GM12875 (cell line): Measurements from ENCODE around the gene RCE1.

Experiments
- H3K4me3 ChIP-seq: one replicate; pipeline ENCODE4 v1.5.1; 2011; ENCODE audit warnings: low read depth, low read length, control low read depth
- CTCF ChIP-seq: IDR thresholded peaks from 2 replicates; pipeline ENCODE4 v1.5.1; 2011; ENCODE audit warnings: low read depth, mild to moderate bottlenecking, control low read depth, inconsistent platforms, low read length, moderate library complexity, borderline replicate concordance; ENCODE audit not compliant: insufficient read depth

Gene RCE1

GRCh38 chr11:66854729-66855211 is 11.5 kb downstream of the RCE1 start:
- H3K4me3 ChIP-seq = no peak overlapping the region
- no peak for TF ChIP-seq CTCF

DNA sequence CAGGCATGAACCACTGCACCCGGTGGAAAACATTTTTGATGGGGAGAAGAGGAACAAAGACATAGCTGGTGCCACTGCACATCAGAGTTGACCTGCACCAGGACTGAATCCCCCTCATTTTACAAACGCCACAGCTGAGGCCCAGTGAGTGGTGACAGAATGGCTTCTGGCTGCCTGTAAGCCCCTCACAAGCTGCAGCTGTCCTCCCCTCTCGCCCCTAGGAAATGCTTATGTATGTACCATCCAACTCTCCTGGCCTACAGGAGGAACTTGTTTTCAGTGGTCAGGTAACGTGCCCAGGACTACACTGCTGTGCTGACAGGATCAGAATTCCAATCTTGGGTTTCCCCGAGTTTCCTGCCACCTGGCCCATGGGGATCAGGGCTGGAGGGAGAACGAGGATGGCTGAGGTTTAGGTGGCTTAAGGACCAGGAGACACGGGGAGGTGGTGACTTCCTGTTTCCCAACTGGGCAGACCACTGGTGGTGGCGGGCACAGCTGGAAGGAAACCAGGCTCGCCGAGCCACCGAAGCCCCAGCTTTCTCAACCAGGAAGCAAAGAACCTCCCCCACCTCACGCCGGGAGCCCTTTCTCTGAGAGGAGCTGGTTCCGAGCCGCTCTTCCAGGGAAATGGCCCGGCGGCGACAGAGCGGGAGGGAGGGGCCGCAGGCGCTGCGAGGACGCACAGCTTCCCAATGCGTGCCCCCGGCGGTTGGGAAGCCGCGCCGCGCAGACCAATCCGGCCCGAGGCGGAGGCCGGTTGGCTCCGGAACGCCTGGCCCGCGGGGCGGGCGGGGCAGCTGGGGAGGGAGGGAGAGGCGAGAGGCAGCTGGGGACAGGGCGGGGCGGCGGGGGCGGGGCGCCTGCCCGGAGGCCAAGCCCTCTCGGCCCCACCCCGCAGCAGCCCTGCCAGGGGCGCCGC is 12.6 kb downstream of the RCE1 start:
- TF ChIP-seq CTCF = no peak

DNA sequence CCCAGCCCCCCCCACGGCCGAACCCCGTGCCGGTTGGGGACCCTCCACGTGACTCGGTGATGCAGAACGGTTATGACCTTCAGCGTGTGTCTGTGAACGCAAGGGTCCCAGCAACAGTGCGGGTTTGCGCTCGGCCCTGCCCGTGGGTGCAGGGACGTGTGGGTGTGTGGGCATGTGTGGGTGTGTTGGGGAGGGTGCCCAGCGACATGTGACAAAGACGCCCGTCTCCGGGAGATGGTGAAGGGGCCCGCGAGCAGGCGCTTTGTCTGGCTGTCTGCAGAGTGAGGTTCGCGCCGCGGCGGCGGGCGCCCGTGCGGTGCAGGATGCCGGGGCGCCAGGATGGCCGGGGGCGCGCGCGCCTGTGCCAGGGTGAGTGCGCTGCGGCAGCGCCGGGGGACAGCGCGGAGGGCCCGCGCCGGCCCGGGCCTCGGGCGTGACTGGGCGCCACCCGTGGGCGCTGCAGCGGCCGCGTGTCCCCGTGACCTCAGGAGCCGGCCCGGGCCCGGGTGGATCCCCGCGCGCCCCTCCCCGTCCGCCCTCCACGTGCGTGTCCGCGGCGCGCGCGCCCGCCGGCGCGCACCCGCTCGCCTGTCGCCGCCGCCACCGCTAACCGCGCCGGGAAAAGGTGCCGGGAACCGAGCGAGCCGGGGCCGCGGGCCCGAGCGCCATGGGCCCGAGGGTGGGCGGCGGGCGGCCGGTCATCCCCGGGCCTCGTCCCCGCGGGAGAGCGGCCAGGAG is 13.4 kb downstream of the RCE1 start, which contains the start of gene LRFN4:
Gene LRFN4, plus strand, starts transcription at position 569 of the 738 bp plus-strand sequence. CDS start 681 bp downstream, outside the sequence.
- 0 out of 2 replicates have a peak, but pooled peaks have one; percentile 2 for TF ChIP-seq CTCF
- peak within 1 kb of the TSS; percentile 76 for H3K4me3 ChIP-seq

More for the DNA sequence above, 12.6 kb downstream of the RCE1 start:
- H3K4me3 ChIP-seq = peak overlapping the region; percentile 76

- peak overlapping the region; percentile 76 for H3K4me3 ChIP-seq
- TF ChIP-seq CTCF = no peak
Measured at GRCh38 chr11:66857234-66857926, 14.1 kb downstream of the RCE1 start.

GRCh38 chr11:66857927-66858185 is 14.6 kb downstream of the RCE1 start:
- TF ChIP-seq CTCF = no peak
- H3K4me3 ChIP-seq = no peak overlapping the region

- no peak for TF ChIP-seq CTCF
- no peak overlapping the region for H3K4me3 ChIP-seq
Measured at GRCh38 chr11:66858186-66858938, 15.1 kb downstream of the RCE1 start.
